Endothelial cell of umbilical vein (primary cell): ENCODE results near the gene SNX25. TPM values are rescaled to one million over a fixed set of nuclear protein-coding genes. Genes with fewer than 3 reads are reported as not detected.

Experiments used
- BruUV-seq: library from RNA; stranded (reverse); fragments of 400-500 nt; replicated peaks from 2 replicates; lab custom pipeline; 2021; lab: Mats Ljungman, UMichigan
- CTCF ChIA-PET: fragments of 300-600, 350-600 bp; sonication (Branson Sonifier 250); formaldehyde crosslinking; loops from one replicate; lab custom pipeline; 2021; ENCODE audit warnings: antibody characterized with exemption, inconsistent platforms; lab: Charles Lee
- POLR2A ChIA-PET: fragments of 300-600, 350-600 bp; sonication (Branson Sonifier 250); formaldehyde crosslinking; loops from one replicate; lab custom pipeline; 2021; ENCODE audit warnings: antibody characterized with exemption, inconsistent platforms; lab: Charles Lee
- DNase-seq: peaks from one replicate; pipeline ENCODE4 v3.0.0-alpha.2; 2011; ENCODE audit warnings: low read depth, low spot score
- FAIRE-seq: peaks from 2 replicates; lab custom pipeline; 2011; peaks lifted over from hg19 to GRCh38; lab: Jason Lieb, UNC
- H2AFZ ChIP-seq: 2 replicates; pipeline ENCODE4 v1.6.0; 2012; ENCODE audit warnings: low read depth, low read length, control low read depth, inconsistent platforms
- H3K27ac ChIP-seq: 2 replicates; pipeline ENCODE4 v1.5.1; 2011; ENCODE audit warnings: low read depth, mild to moderate bottlenecking, control low read depth, low read length, moderate library complexity; ENCODE audit not compliant: insufficient read depth
- H3K27me3 ChIP-seq, 2 experiments: 2 replicates each; pipeline versions ENCODE4 v1.6.0 to v1.6.1; 2011; ENCODE audit warnings: low read length in 2 of 2, mixed read lengths in 1 of 2; ENCODE audit not compliant: control insufficient read depth in 2 of 2, insufficient read depth in 2 of 2
- H3K36me3 ChIP-seq, 2 experiments: 2 replicates in 1 of 2; 3 replicates in 1 of 2; pipeline ENCODE4 v1.5.1; 2011; ENCODE audit warnings: low read length in 2 of 2, mild to moderate bottlenecking in 1 of 2, moderate library complexity in 1 of 2; ENCODE audit not compliant: control insufficient read depth in 2 of 2, insufficient read depth in 2 of 2; ENCODE audit errors: extremely low read depth in 1 of 2
- H3K4me1 ChIP-seq: 3 replicates; pipeline ENCODE4 v1.5.1; 2011; ENCODE audit warnings: mild to moderate bottlenecking, low read length; ENCODE audit not compliant: control insufficient read depth, insufficient read depth; ENCODE audit errors: extremely low read depth
- H3K4me2 ChIP-seq: 2 replicates; pipeline ENCODE4 v1.6.1; 2011; ENCODE audit warnings: low read length, control low read depth, mixed read lengths; ENCODE audit not compliant: insufficient read depth
- H3K4me3 ChIP-seq, 3 experiments: fragments of 200-600 bp in 1 of 3; sonication (generic), shearing (Covaris generic) in 1 of 3; replicated peaks in 1 of 3; 2 replicates each; pipeline ENCODE4 v1.5.1; 2011 to 2016; ENCODE audit warnings: control low read depth in 3 of 3, low read length in 3 of 3, mild to moderate bottlenecking in 2 of 3, inconsistent platforms in 1 of 3, low read depth in 1 of 3, moderate library complexity in 1 of 3; ENCODE audit not compliant: insufficient read depth in 1 of 3
- H3K79me2 ChIP-seq: 2 replicates; pipeline ENCODE4 v1.6.0; 2012; ENCODE audit warnings: low read length, inconsistent platforms; ENCODE audit not compliant: control insufficient read depth, insufficient read depth
- H3K9ac ChIP-seq: replicated peaks from 2 replicates; pipeline ENCODE3; 2011; ENCODE audit warnings: low read length, control low read depth; ENCODE audit not compliant: insufficient read depth; ENCODE audit errors: extremely low read depth
- H3K9me1 ChIP-seq: replicated peaks from 3 replicates; pipeline ENCODE4 v1.6.0; 2011; ENCODE audit warnings: mild to moderate bottlenecking, low read length; ENCODE audit not compliant: control insufficient read depth, insufficient read depth; ENCODE audit errors: extremely low read depth
- H3K9me3 ChIP-seq: replicated peaks from 2 replicates; pipeline ENCODE4 v1.5.1; 2012; ENCODE audit warnings: low read length, inconsistent platforms; ENCODE audit not compliant: control insufficient read depth, insufficient read depth
- H4K20me1 ChIP-seq: replicated peaks from 2 replicates; pipeline ENCODE3; 2011; ENCODE audit warnings: mild to moderate bottlenecking, low read length; ENCODE audit not compliant: control insufficient read depth, insufficient read depth; ENCODE audit errors: extremely low read depth
- EZH2 ChIP-seq: IDR thresholded peaks from 2 replicates; pipeline ENCODE4 v1.6.1; 2012; ENCODE audit warnings: borderline replicate concordance, low read depth, mild to moderate bottlenecking, moderate library complexity, low read length, inconsistent platforms; ENCODE audit not compliant: severe bottlenecking
- FOS ChIP-seq: IDR thresholded peaks from 2 replicates; pipeline ENCODE4 v1.6.1; 2011; ENCODE audit warnings: mild to moderate bottlenecking, low read length, moderate library complexity, borderline replicate concordance; ENCODE audit not compliant: insufficient read depth
- GATA2 ChIP-seq: IDR thresholded peaks from 2 replicates; pipeline ENCODE4 v1.7.0; 2011; ENCODE audit warnings: low read depth, mild to moderate bottlenecking, moderate library complexity, mixed read lengths, low read length; ENCODE audit not compliant: insufficient read length, insufficient read depth
- JUN ChIP-seq: IDR thresholded peaks from 2 replicates; pipeline ENCODE4 v1.6.1; 2011; ENCODE audit warnings: borderline replicate concordance, low read depth; ENCODE audit not compliant: insufficient read length, insufficient read depth
- MYC ChIP-seq: IDR thresholded peaks from one replicate; pipeline ENCODE4 v1.6.1; 2011; ENCODE audit warnings: mild to moderate bottlenecking, low read depth, low read length
- POLR2AphosphoS5 ChIP-seq: IDR thresholded peaks from 2 replicates; pipeline ENCODE4 v1.6.1; 2012; ENCODE audit warnings: low read depth, mild to moderate bottlenecking, control low read depth, low read length, moderate library complexity; ENCODE audit not compliant: insufficient read depth
- dilution Hi-C: fragments of 300-500 bp; cut with MboI; formaldehyde crosslinking; loops from one replicate; pipeline ENCODE4 v1.15.0; 2019; ENCODE audit warnings: low sequenced_read_pairs; ENCODE audit not compliant: extremely low pct_ligation_motif_present
- intact Hi-C: fragments of 100-400 bp; cut with micrococcal nuclease; formaldehyde crosslinking; loops from one replicate; pipeline ENCODE4 v1.10.0; 2022
- polyA plus RNA-seq, 4 experiments: library from polyadenylated mRNA; depleted of rRNA in 3 of 4; stranded (reverse) in 3 of 4; unstranded in 1 of 4; fragments of >200 nt; gene quantifications; 2 replicates each; pipeline versions ENCODE4 v1.2.1 to v1.2.3, GENCODE V29; 2011 to 2012; ENCODE audit warnings: missing spikeins in 1 of 4
- total RNA-seq: library from RNA; stranded (reverse); gene quantifications from 2 replicates; pipeline ENCODE4 v1.2.3, GENCODE V29; 2021

SNX25 gene
- total and polyA plus RNA-seq, 2 donors (not counting 3 experiments of a cell fraction or from before 2014, with no cell fraction given): 6.6 to 16.1 TPM

- dilution Hi-C loops: no loop called here
- Histone ChIP-seq H4K20me1 (no peaks in the 10 kb centered on the region), H3K4me1 (peaks cover 2% of the 10 kb centered on the region), H3K79me2 (no peaks in the 10 kb centered on the region), H3K9me3 (no peaks in the 10 kb centered on the region), H3K27ac (no peak overlapping the region), H3K9ac (no peak overlapping the region), H2AFZ (no peak overlapping the region), H3K36me3 (peaks cover 0 to 3% of the 10 kb centered on the region in 2 experiments), H3K4me2 (no peak overlapping the region), H3K4me3 (no peak overlapping the region), H3K27me3 (no peaks in the 10 kb centered on the region), H3K9me1 (no peaks in the 10 kb centered on the region)
- intact Hi-C loops: no loop called here
- ChIA-PET CTCF (interaction anchor here (1.2 to 1.9 kb wide), 3 partner anchors 9 to 24 kb away, joined by 3 to 5 read pairs (median 4); no protein-coding TSS in a partner anchor), POLR2A (interaction anchor here (0.6 kb wide), 1 partner anchor 48 kb away, joined by 4 read pairs; no protein-coding TSS in a partner anchor)
- no TSS peak for BruUV-seq
- DNase-seq: no peak
- TF ChIP-seq GATA2: no peak
- no peak for TF ChIP-seq JUN
- TF ChIP-seq EZH2: no peak
- TF ChIP-seq POLR2AphosphoS5: no peak
- TF ChIP-seq FOS: no peak
- no peak for FAIRE-seq
Observed at GRCh38 chr4:185255868-185256267, 46.5 kb downstream of the SNX25 start.

DNA sequence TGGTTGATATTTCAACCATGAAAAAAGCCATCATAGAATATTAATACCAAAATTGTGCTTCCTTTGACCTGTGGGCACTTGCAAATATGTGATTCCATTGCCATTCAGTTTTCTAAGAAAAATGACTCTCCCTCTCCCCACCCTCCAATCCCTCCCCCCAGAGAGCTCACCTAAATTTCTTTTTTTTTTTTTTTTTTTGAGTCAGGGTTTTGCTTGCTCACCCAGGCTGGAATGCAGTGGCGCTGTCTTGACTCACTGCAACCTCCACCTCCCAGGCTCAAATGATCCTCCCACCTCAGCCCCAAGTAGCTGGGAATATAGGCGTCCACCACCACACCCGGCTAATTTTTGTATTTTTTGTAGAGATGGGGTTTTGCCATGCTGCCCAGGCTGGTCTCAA is 47.0 kb downstream of the SNX25 start:
- peaks cover 2% of the 10 kb centered on the region for H3K4me1 ChIP-seq
- no peak overlapping the region for H3K9ac ChIP-seq
- BruUV-seq: no TSS peak
- H2AFZ ChIP-seq: no peak overlapping the region
- no peaks in the 10 kb centered on the region for H3K9me1 ChIP-seq
- POLR2A ChIA-PET: interaction anchor here (0.6 kb wide), 1 partner anchor 49 kb away, joined by 4 read pairs; no protein-coding TSS in a partner anchor
- intact Hi-C loops: no loop called here
- no peak overlapping the region for H3K4me3 ChIP-seq
- H3K27me3 ChIP-seq: no peaks in the 10 kb centered on the region
- TF ChIP-seq POLR2AphosphoS5 (no peak), EZH2 (no peak), MYC (no peak)
- no peak for DNase-seq
- CTCF ChIA-PET: interaction anchor here (1.2 to 1.9 kb wide), 3 partner anchors 9 to 25 kb away, joined by 3 to 5 read pairs (median 4); no protein-coding TSS in a partner anchor
- H3K79me2 ChIP-seq: no peaks in the 10 kb centered on the region
- no peaks in the 10 kb centered on the region for H3K9me3 ChIP-seq
- no peak for FAIRE-seq
- no peaks in the 10 kb centered on the region for H4K20me1 ChIP-seq
- dilution Hi-C loops: no loop called here
- H3K4me2 ChIP-seq: no peak overlapping the region
- H3K27ac ChIP-seq: no peak overlapping the region
- peaks cover 0 to 3% of the 10 kb centered on the region in 2 experiments for H3K36me3 ChIP-seq
